HepG2 (cell line): ENCODE results near the gene PDZD4. TPM values are rescaled to one million over a fixed set of nuclear protein-coding genes. Genes with fewer than 3 reads are reported as not detected.
A peak's percentile ranks its signal among the peaks of the same experiment; 100 is the strongest.

Experiments used
- BATF2 ChIP-seq: sonication (generic); formaldehyde crosslinking; IDR thresholded peaks from 2 replicates; pipeline ENCODE4 v1.8.0; 2022; ENCODE audit warnings: mild to moderate bottlenecking, missing genetic modification reagents, moderate library complexity
- CHD2 ChIP-seq: IDR thresholded peaks from 2 replicates; pipeline ENCODE4 v1.6.1; 2011; ENCODE audit warnings: low read depth, low read length, improper control_type of control experiment
- CTCF ChIP-seq: sonication (generic); formaldehyde crosslinking; IDR thresholded peaks from 2 replicates; pipeline ENCODE4 v1.5.0; 2020; ENCODE audit warnings: mild to moderate bottlenecking, missing genetic modification reagents, moderate library complexity
- GMEB2 ChIP-seq: IDR thresholded peaks from 2 replicates; pipeline ENCODE4 v1.6.1; 2016; ENCODE audit warnings: missing biosample characterization, missing genetic modification reagents, low read depth
- HMG20B ChIP-seq: conservative IDR thresholded peaks from 2 replicates; pipeline ENCODE4 v1.6.1; 2016; ENCODE audit warnings: missing genetic modification reagents, missing compliant biosample characterization
- HOXA9 ChIP-seq: sonication (generic); formaldehyde crosslinking; IDR thresholded peaks from 2 replicates; pipeline ENCODE4 v1.8.1; 2022; ENCODE audit warnings: missing genetic modification reagents, mild to moderate bottlenecking, moderate library complexity, borderline replicate concordance
- JARID2 ChIP-seq: sonication (generic); formaldehyde crosslinking; IDR thresholded peaks from 2 replicates; pipeline ENCODE4 v1.8.1; 2023; ENCODE audit warnings: missing genetic modification reagents, inconsistent platforms; ENCODE audit not compliant: insufficient replicate concordance
- MIER3 ChIP-seq: IDR thresholded peaks from 2 replicates; pipeline ENCODE4 v1.6.1; 2016; ENCODE audit warnings: missing compliant biosample characterization, borderline replicate concordance
- MIXL1 ChIP-seq: IDR thresholded peaks from 2 replicates; pipeline ENCODE4 v1.6.1; 2016
- PITX1 ChIP-seq: sonication (generic); formaldehyde crosslinking; IDR thresholded peaks from 2 replicates; pipeline ENCODE4 v1.5.1; 2020; ENCODE audit warnings: mild to moderate bottlenecking, missing genetic modification reagents
- RNF219 ChIP-seq: sonication (generic); formaldehyde crosslinking; IDR thresholded peaks from 2 replicates; pipeline ENCODE4 v1.5.0; 2020; ENCODE audit warnings: mild to moderate bottlenecking, missing genetic modification reagents
- SRSF9 ChIP-seq: fragments of 200-400 bp; formaldehyde crosslinking; IDR thresholded peaks from 2 replicates; pipeline ENCODE4 v1.6.1; 2018; ENCODE audit warnings: borderline replicate concordance, mild to moderate bottlenecking, low read depth, low read length; ENCODE audit not compliant: insufficient read depth, poor library complexity, severe bottlenecking
- ZEB1 ChIP-seq: IDR thresholded peaks from 2 replicates; pipeline ENCODE4 v1.6.1; 2012; ENCODE audit warnings: mild to moderate bottlenecking, low read depth, inconsistent platforms; ENCODE audit not compliant: insufficient replicate concordance
- ZKSCAN1 ChIP-seq: fragments of 150-350 bp; IDR thresholded peaks from 2 replicates; pipeline ENCODE4 v1.6.1; 2014; ENCODE audit warnings: low read length
- ZNF17 ChIP-seq: sonication (generic); formaldehyde crosslinking; IDR thresholded peaks from 2 replicates; pipeline ENCODE4 v1.5.0; 2020; ENCODE audit warnings: mild to moderate bottlenecking, missing genetic modification reagents
- ZNF251 ChIP-seq: sonication (generic); formaldehyde crosslinking; IDR thresholded peaks from 2 replicates; pipeline ENCODE4 v1.9.0; 2021; ENCODE audit warnings: mild to moderate bottlenecking, missing genetic modification reagents
- ZNF274 ChIP-seq: sonication (generic); formaldehyde crosslinking; IDR thresholded peaks from 2 replicates; pipeline ENCODE4 v1.5.1; 2020; ENCODE audit warnings: mild to moderate bottlenecking, missing genetic modification reagents
- ZNF446 ChIP-seq: sonication (generic); formaldehyde crosslinking; IDR thresholded peaks from 2 replicates; pipeline ENCODE4 v1.5.0; 2020; ENCODE audit warnings: mild to moderate bottlenecking, missing genetic modification reagents
- ZNF567 ChIP-seq: sonication (generic); formaldehyde crosslinking; IDR thresholded peaks from 2 replicates; pipeline ENCODE4 v1.8.1; 2023; ENCODE audit warnings: mild to moderate bottlenecking, missing genetic modification reagents, borderline replicate concordance
- ZNF850 ChIP-seq: sonication (generic); formaldehyde crosslinking; conservative IDR thresholded peaks from 2 replicates; pipeline ENCODE4 v1.9.0; 2021; ENCODE audit warnings: mild to moderate bottlenecking, missing genetic modification reagents
- polyA plus RNA-seq, 8 experiments: library from polyadenylated mRNA; depleted of rRNA in 3 of 8; stranded (reverse) in 7 of 8; unstranded in 1 of 8; fragments of >200 nt; fragmentation: Illumina TruSeq in 4 of 8; extraction: Trizol in 4 of 8; gene quantifications; 2 replicates each; pipeline versions ENCODE4 v1.2.1 to v1.2.3, GENCODE V29; 2011 to 2016; ENCODE audit warnings: low read depth in 4 of 8, missing spikeins in 1 of 8, mixed read lengths in 1 of 8; ENCODE audit not compliant: insufficient read depth in 1 of 8
- total RNA-seq, 5 experiments: library from RNA; depleted of rRNA; stranded (reverse); fragments of >200 nt; fragmentation: Illumina TruSeq; extraction: Trizol; gene quantifications; 2 replicates each; pipeline ENCODE4 v1.2.3, GENCODE V29; 2016; ENCODE audit warnings: low read depth in 1 of 5

Gene PDZD4
- total and polyA plus RNA-seq, 2 of the 13 experiments (the other 11 are each of a cell fraction or from before 2014, with no cell fraction given): not detected

- TF ChIP-seq JARID2 (CRISPR knock-in tag) (no peak), ZNF274 (CRISPR knock-in tag) (peak; percentile 55; the same call in 1 of the 2 replicates), BATF2 (CRISPR knock-in tag) (peak; percentile 45; the same call in 1 of the 2 replicates), MIXL1 (CRISPR knock-in tag) (no peak), ZEB1 (no peak), PITX1 (no peak), ZNF567 (CRISPR knock-in tag) (0 out of 2 replicates have a peak, but pooled peaks have one; percentile 19), ZNF17 (CRISPR knock-in tag) (no peak), CHD2 (peak; percentile 96), ZNF251 (CRISPR knock-in tag) (no peak), HOXA9 (CRISPR knock-in tag) (0 out of 2 replicates have a peak, but pooled peaks have one; percentile 48), MIER3 (CRISPR knock-in tag) (0 out of 2 replicates have a peak, but pooled peaks have one; percentile 25), ZNF446 (CRISPR knock-in tag) (no peak), ZNF850 (CRISPR knock-in tag) (no peak), GMEB2 (CRISPR knock-in tag) (no peak), HMG20B (CRISPR knock-in tag) (no peak), SRSF9 (no peak), RNF219 (no peak), ZKSCAN1 (no peak), CTCF (CRISPR knock-in tag) (peak; percentile 68)
Observed at GRCh38 chrX:153794018-153794896, 36.1 kb downstream of the PDZD4 start, which contains the start of the genes IDH3G and SSR4 (continued).
